DND-41 (cell line): ENCODE results near the gene ABAT.

ENCODE experiments used
- ATAC-seq: fragments of 200-7000 bp; cut with Tn5 transposase; 3 replicates; pipeline ENCODE4 v1.9.1; 2021; ENCODE audit warnings: low read depth; ENCODE audit not compliant: insufficient read depth
- DNase-seq: peaks from one replicate; pipeline ENCODE4 v3.0.0-alpha.2; 2020
- H2AFZ ChIP-seq: 2 replicates; pipeline ENCODE4 v1.6.0; 2012; ENCODE audit warnings: low read depth, low read length
- H3K27ac ChIP-seq: 2 replicates; pipeline ENCODE4 v1.5.1; 2012; ENCODE audit warnings: low read length, inconsistent platforms
- H3K27me3 ChIP-seq: fragments of 200-600 bp; sonication (generic); 2 replicates; pipeline ENCODE4 v1.6.0; 2012; ENCODE audit warnings: low read length, mild to moderate bottlenecking, inconsistent platforms; ENCODE audit not compliant: insufficient read depth, poor library complexity
- H3K36me3 ChIP-seq: 2 replicates; pipeline ENCODE4 v1.5.1; 2012; ENCODE audit warnings: low read length, inconsistent platforms; ENCODE audit not compliant: insufficient read depth
- H3K4me1 ChIP-seq: 2 replicates; pipeline ENCODE4 v1.5.1; 2012; ENCODE audit warnings: mild to moderate bottlenecking, low read length; ENCODE audit not compliant: insufficient read depth
- H3K4me2 ChIP-seq: 2 replicates; pipeline ENCODE4 v1.6.0; 2012; ENCODE audit warnings: mild to moderate bottlenecking, moderate library complexity, low read length, inconsistent platforms; ENCODE audit not compliant: insufficient read depth
- H3K4me3 ChIP-seq, 2 experiments: fragments of 200-600 bp in 1 of 2; shearing (Covaris generic) in 1 of 2; 2 replicates each; pipeline ENCODE4 v1.5.1; 2012 to 2016; ENCODE audit warnings: inconsistent platforms in 2 of 2, low read length in 2 of 2, mild to moderate bottlenecking in 2 of 2, low read depth in 1 of 2, moderate library complexity in 1 of 2
- H3K79me2 ChIP-seq: 2 replicates; pipeline ENCODE4 v1.6.0; 2012; ENCODE audit warnings: low read length, inconsistent platforms; ENCODE audit not compliant: insufficient read depth
- H3K9ac ChIP-seq: 2 replicates; pipeline ENCODE4 v1.6.0; 2012; ENCODE audit warnings: low read depth, mild to moderate bottlenecking, inconsistent platforms, low read length, moderate library complexity
- H3K9me3 ChIP-seq: 2 replicates; pipeline ENCODE4 v1.5.1; 2012; ENCODE audit warnings: low read length, moderate library complexity, mild to moderate bottlenecking, inconsistent platforms; ENCODE audit not compliant: insufficient read depth, severe bottlenecking
- H4K20me1 ChIP-seq: 2 replicates; pipeline ENCODE4 v1.6.0; 2012; ENCODE audit warnings: low read length; ENCODE audit not compliant: insufficient read depth
- EZH2 ChIP-seq: IDR thresholded peaks from 3 replicates; pipeline ENCODE4 v1.6.1; 2012; ENCODE audit warnings: borderline replicate concordance, low read depth, mild to moderate bottlenecking, moderate library complexity, low read length, inconsistent platforms; ENCODE audit not compliant: severe bottlenecking
- TF ChIP-seq, protein P1 (sequence below): IDR thresholded peaks from 2 replicates; pipeline ENCODE4 v1.5.1; 2012; ENCODE audit warnings: borderline replicate concordance, low read length, moderate library complexity, mild to moderate bottlenecking; ENCODE audit not compliant: poor library complexity, severe bottlenecking; ENCODE audit errors: extremely low read depth

The ABAT gene

DNA sequence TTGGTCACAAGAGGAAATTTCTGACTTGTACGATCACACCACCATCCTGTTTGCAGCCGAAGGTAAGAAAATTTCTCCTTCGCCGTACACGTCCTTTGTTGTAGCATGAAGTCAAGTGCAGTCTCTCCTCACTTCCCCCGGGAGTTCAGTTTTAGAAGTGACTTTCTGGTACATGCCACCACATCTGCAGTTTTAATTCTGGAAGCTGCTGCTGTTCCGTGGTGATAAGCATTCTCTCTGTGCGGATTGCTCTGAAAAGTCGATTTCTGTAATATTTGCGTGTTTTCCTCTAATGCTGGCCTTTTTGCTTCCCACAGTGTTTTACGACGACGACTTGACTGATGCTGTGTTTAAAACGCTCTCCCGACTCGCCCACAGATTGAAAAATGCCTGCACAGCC lies 32.3 kb upstream of the ABAT start:
- H3K9ac ChIP-seq = no peak overlapping the region
- no peaks in the 10 kb centered on the region for H3K4me1 ChIP-seq
- no peaks in the 10 kb centered on the region for H3K27me3 ChIP-seq
- H3K27ac ChIP-seq = no peak overlapping the region
- DNase-seq (no peak), ATAC-seq (no peak)
- no peak overlapping the region for H3K4me2 ChIP-seq
- H3K36me3 ChIP-seq = peaks cover 90% of the 10 kb centered on the region
- H2AFZ ChIP-seq = no peak overlapping the region
- H4K20me1 ChIP-seq = no peaks in the 10 kb centered on the region; the same call in 1 of the 2 replicates
- H3K9me3 ChIP-seq = no peaks in the 10 kb centered on the region
- TF ChIP-seq, protein P1, sequence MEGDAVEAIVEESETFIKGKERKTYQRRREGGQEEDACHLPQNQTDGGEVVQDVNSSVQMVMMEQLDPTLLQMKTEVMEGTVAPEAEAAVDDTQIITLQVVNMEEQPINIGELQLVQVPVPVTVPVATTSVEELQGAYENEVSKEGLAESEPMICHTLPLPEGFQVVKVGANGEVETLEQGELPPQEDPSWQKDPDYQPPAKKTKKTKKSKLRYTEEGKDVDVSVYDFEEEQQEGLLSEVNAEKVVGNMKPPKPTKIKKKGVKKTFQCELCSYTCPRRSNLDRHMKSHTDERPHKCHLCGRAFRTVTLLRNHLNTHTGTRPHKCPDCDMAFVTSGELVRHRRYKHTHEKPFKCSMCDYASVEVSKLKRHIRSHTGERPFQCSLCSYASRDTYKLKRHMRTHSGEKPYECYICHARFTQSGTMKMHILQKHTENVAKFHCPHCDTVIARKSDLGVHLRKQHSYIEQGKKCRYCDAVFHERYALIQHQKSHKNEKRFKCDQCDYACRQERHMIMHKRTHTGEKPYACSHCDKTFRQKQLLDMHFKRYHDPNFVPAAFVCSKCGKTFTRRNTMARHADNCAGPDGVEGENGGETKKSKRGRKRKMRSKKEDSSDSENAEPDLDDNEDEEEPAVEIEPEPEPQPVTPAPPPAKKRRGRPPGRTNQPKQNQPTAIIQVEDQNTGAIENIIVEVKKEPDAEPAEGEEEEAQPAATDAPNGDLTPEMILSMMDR = no peak
- TF ChIP-seq EZH2 = no peak
- H3K4me3 ChIP-seq = no peak overlapping the region
- no peaks in the 10 kb centered on the region for H3K79me2 ChIP-seq

DNA sequence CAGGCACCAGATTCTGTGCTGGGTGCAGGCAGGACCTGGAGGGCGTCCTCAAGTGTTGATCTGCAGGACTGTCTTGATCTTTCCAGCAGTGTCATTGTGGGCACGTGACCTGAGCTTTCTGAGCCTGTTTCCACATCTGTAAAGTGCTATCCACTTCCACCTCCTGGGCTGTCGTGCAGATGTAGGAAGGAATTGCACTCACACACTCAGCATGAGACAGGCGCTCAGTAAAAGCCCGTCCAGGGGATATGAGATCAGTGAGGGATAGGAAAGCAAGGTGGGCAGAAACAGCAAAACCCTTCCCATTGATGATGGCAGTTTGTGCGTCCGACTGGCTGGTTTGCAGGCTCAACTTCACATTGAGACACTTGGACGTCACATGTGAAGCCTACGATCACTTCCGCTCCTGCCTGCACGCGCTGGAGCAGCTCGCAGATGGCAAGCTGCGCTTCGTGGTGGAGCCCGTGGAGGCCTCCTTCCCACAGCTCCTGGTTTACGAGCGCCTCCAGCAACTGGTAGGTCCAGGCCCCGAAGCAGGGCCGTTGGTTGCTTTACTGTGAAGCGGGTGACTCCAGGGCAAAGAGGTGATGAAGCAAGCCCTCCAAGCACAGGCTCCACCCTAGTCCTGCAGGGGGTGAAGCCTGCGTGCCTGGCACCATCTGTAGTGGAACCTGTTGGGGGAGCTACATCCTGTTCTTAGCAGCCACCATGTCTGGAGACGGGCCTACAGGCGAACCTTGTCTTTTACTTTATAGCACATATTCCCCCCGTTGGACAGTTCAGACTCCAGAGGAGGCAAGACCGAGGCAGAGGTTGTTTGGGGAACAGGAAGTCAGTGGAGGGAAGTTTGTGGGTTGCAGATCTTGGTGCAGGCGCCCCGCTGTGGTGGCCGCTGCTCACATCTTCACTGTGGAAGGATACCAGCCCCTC lies 29.9 kb upstream of the ABAT start:
- H2AFZ ChIP-seq = no peak overlapping the region
- ATAC-seq (peak; percentile 64), DNase-seq (no peak)
- no peaks in the 10 kb centered on the region for H3K4me1 ChIP-seq
- no peaks in the 10 kb centered on the region; the same call in 1 of the 2 replicates for H4K20me1 ChIP-seq
- peaks cover 84% of the 10 kb centered on the region for H3K36me3 ChIP-seq
- H3K9ac ChIP-seq = no peak overlapping the region
- H3K4me3 ChIP-seq = no peak overlapping the region
- TF ChIP-seq, protein P1 = no peak
- TF ChIP-seq EZH2 = no peak
- no peaks in the 10 kb centered on the region for H3K27me3 ChIP-seq
- H3K27ac ChIP-seq = no peak overlapping the region
- no peak overlapping the region for H3K4me2 ChIP-seq
- H3K79me2 ChIP-seq = no peaks in the 10 kb centered on the region
- no peaks in the 10 kb centered on the region for H3K9me3 ChIP-seq

DNA sequence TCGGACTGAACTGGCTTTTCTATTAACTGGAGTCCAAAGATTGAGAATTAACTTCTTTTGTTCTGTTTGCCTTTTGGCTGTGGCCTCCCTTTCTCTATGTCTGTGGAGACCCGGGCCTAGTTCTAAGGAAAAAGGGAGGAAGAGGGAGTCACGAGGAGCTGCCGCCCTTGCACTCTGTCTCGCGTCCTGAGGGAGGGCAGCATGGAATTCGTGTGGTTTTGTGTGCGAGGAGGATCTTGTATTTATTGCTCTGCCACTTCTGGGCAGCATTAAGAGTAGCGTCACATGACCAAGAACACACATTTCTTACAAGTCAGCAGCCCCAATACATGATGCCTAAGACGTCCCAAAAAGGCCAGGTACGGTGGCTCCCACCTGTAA lies 29.3 kb upstream of the ABAT start:
- Histone ChIP-seq H3K9ac (no peak overlapping the region), H3K9me3 (no peaks in the 10 kb centered on the region), H3K4me3 (no peak overlapping the region), H3K27me3 (no peaks in the 10 kb centered on the region), H2AFZ (no peak overlapping the region), H3K79me2 (no peaks in the 10 kb centered on the region), H3K36me3 (peaks cover 78% of the 10 kb centered on the region), H3K4me2 (no peak overlapping the region), H3K4me1 (no peaks in the 10 kb centered on the region), H3K27ac (no peak overlapping the region), H4K20me1 (no peaks in the 10 kb centered on the region)
- ATAC-seq (no peak), DNase-seq (no peak)
- TF ChIP-seq, protein P1 = no peak
- no peak for TF ChIP-seq EZH2
